Vagina (tissue), 2 donors: ENCODE data around the gene GNRH2.

Experiments
- POLR2A ChIP-seq, 2 donors: fragments of 450-650 bp; IDR thresholded peaks; one replicate each; pipeline ENCODE4 v1.6.1; 2017; ENCODE audit warnings: antibody characterized with exemption in 2 of 2, mild to moderate bottlenecking in 2 of 2, moderate library complexity in 2 of 2
- TF ChIP-seq, protein P1 (sequence below), 3 experiments: fragments of 450-650 bp in 2 of 3; fragments of 200-600 bp in 1 of 3; sonication (generic) in 1 of 3; IDR thresholded peaks; one replicate each; pipeline ENCODE4 v1.5.1; 2017 to 2019; ENCODE audit warnings: antibody characterized with exemption in 3 of 3, mild to moderate bottlenecking in 2 of 3, moderate library complexity in 2 of 3

DNA sequence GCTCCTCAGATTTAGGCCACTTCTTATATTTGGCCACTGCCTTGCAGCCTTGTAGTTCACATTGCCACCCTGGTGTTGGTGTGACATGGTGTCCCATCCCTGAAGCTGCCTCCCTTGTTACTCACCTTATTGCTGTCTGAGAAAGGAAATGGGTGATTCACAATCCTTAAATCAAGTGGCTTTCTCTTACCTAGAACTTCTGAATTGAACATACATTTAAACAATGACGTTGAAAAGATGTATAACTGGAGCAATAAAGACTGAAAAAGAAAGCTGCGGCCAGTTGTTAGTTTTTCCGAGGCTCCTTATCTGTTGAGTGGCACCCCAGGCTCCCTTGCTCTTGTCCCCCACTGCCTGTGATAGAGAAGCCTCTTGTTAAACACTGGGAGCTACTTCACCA, 28.8 kb upstream of the GNRH2 start:
- TF ChIP-seq, protein P1, sequence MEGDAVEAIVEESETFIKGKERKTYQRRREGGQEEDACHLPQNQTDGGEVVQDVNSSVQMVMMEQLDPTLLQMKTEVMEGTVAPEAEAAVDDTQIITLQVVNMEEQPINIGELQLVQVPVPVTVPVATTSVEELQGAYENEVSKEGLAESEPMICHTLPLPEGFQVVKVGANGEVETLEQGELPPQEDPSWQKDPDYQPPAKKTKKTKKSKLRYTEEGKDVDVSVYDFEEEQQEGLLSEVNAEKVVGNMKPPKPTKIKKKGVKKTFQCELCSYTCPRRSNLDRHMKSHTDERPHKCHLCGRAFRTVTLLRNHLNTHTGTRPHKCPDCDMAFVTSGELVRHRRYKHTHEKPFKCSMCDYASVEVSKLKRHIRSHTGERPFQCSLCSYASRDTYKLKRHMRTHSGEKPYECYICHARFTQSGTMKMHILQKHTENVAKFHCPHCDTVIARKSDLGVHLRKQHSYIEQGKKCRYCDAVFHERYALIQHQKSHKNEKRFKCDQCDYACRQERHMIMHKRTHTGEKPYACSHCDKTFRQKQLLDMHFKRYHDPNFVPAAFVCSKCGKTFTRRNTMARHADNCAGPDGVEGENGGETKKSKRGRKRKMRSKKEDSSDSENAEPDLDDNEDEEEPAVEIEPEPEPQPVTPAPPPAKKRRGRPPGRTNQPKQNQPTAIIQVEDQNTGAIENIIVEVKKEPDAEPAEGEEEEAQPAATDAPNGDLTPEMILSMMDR (IDR thresholded peaks at IDR 0.05) = no peak
- TF ChIP-seq POLR2A (IDR thresholded peaks at IDR 0.05) = no peak
